Neural crest cell (in vitro differentiated cells): ENCODE data around the gene BOLL. TPM values are rescaled to one million over a fixed set of nuclear protein-coding genes. Genes with fewer than 3 reads are reported as not detected.
"Not testable (repeated sequence)": the region's sequence is repeated elsewhere in the genome, so short reads cannot be mapped to it uniquely, and the experiment has no call there.

Experiments
- DNase-seq: peaks from one replicate; pipeline ENCODE4 v3.0.0; 2021; ENCODE audit warnings: low read depth, mixed read lengths, low spot score
- H3K27ac Mint-ChIP-seq: one replicate; pipeline ENCODE4 v1.8.0; 2021; ENCODE audit warnings: mild to moderate bottlenecking, mixed read lengths; ENCODE audit not compliant: unreplicated experiment
- H3K27me3 Mint-ChIP-seq: 2 replicates; pipeline ENCODE4 v1.8.0; 2021; ENCODE audit warnings: low read depth, mild to moderate bottlenecking, mixed read lengths
- H3K36me3 Mint-ChIP-seq: 2 replicates; pipeline ENCODE4 v1.8.0; 2021; ENCODE audit warnings: low read depth, mild to moderate bottlenecking, mixed read lengths
- H3K4me1 Mint-ChIP-seq: 2 replicates; pipeline ENCODE4 v1.8.0; 2021; ENCODE audit warnings: mixed read lengths
- H3K4me3 Mint-ChIP-seq: one replicate; pipeline ENCODE4 v1.8.0; 2021; ENCODE audit warnings: mild to moderate bottlenecking, mixed read lengths
- H3K9me3 Mint-ChIP-seq: 2 replicates; pipeline ENCODE4 v1.8.0; 2021; ENCODE audit warnings: mixed read lengths
- CTCF ChIP-seq: fragments of 200-600 bp; sonication (generic); conservative IDR thresholded peaks from 2 replicates; pipeline ENCODE4 v1.5.0; 2021; ENCODE audit warnings: antibody characterized with exemption, mild to moderate bottlenecking
- total RNA-seq: library from RNA; stranded (reverse); gene quantifications from 2 replicates; pipeline ENCODE4 v1.2.1, GENCODE V29; 2021

The BOLL gene
- total RNA-seq, 1 donor from 2014 or later: not detected

DNA sequence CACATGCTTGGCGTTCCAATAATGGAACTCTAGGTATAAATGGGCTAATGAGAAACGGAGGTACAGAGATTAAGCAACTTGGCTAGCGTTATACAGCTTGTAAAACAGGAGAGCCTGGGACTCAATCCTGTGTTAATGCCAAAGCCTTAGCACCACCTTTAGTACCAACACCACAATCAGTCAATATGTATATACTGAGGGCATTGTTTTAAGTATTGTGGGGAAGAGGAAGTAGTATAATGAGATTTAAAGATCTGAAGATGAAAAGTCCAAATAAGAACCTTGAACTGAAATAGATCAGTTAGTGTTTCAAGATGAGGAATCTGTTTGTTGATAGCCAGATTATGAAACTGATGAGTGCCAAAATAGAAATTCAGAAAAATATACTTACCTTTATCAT is 71.8 kb downstream of the BOLL start:
- Mint-ChIP-seq H3K4me3 (no peak overlapping the region), H3K4me1 (peaks cover 18% of the 10 kb centered on the region), H3K27me3 (no peaks in the 10 kb centered on the region), H3K27ac (no peak overlapping the region), H3K36me3 (peaks cover 13% of the 10 kb centered on the region), H3K9me3 (no peaks in the 10 kb centered on the region)
- no peak for TF ChIP-seq CTCF
- no peak for DNase-seq

DNA sequence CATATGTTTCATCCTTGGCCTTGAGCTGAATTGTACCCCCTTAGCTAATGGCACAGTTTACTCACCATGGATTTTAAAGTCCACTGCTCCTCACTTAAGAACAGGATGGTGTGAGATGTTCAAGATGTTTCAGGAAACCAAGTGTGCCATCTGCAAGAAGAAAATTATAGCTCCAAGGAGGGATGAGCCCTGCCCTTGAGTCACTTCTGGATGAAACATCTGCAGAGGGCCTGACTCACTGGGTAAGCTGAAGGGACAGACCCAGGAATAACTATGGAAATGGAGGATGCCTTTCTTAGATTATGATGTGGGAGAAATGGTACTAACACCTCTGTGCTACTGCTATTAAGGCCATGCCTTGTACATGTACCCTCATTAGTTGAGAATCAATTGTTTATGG is 73.5 kb downstream of the BOLL start:
- no peak for TF ChIP-seq CTCF
- Mint-ChIP-seq H3K9me3 (no peaks in the 10 kb centered on the region), H3K4me1 (peaks cover 32% of the 10 kb centered on the region), H3K27me3 (no peaks in the 10 kb centered on the region), H3K27ac (no peak overlapping the region), H3K36me3 (peaks cover 13% of the 10 kb centered on the region), H3K4me3 (no peak overlapping the region)
- DNase-seq: no peak

- H3K27me3 Mint-ChIP-seq: no peaks in the 10 kb centered on the region
- TF ChIP-seq CTCF: no peak
- no peaks in the 10 kb centered on the region for H3K9me3 Mint-ChIP-seq
- peaks cover 39% of the 10 kb centered on the region for H3K4me1 Mint-ChIP-seq
- H3K27ac Mint-ChIP-seq: no peak overlapping the region
- H3K4me3 Mint-ChIP-seq: peak overlapping the region; percentile 21
- no peak for DNase-seq
- peaks cover 13% of the 10 kb centered on the region for H3K36me3 Mint-ChIP-seq
Measured at GRCh38 chr2:197710424-197711042, 74.6 kb downstream of the BOLL start.

DNA sequence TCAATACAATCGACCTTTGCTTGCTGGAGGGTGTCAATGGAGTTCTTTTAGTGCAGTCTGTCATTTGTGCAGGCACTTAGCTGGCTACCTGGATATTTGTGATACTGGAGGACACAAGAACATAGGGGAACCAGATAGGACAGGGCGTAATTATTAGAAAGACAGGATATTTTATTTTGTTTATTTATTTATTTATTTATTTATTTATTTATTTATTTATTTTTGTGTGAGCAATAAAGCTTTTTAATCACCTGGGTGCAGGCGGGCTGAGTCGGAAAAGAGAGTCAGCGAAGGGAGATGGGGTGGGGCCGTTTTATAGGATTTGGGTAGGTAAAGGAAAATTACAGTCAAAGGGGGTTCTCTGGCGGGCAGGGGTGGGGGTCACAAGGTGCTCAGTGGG is 76.0 kb downstream of the BOLL start:
- not testable (repeated sequence) for H3K9me3 Mint-ChIP-seq, H3K27me3 Mint-ChIP-seq, DNase-seq, H3K27ac Mint-ChIP-seq
- Mint-ChIP-seq H3K4me1 (peaks cover 44% of the 10 kb centered on the region), H3K4me3 (peak overlapping the region; percentile 70), H3K36me3 (peaks cover 13% of the 10 kb centered on the region)

DNA sequence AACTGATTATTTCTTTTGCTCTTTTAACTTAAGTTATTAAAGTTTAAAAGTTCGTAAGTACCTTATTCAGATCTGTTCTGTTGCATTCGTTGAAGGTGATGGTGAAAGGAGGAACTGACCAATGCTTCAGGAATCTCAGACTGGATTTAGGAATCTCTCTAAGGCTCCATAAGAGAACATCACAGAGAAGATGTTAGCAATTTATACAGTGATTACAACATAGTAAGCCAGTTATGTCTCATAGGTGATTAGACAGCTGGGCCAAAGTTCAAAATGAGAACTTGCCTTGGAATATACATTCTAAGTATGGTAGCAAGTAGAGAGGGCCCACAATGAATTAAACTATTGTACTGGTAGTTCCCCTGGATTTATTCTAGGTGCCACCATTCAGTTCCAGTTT is 76.8 kb downstream of the BOLL start:
- H3K27me3 Mint-ChIP-seq: no peaks in the 10 kb centered on the region
- peaks cover 13% of the 10 kb centered on the region for H3K36me3 Mint-ChIP-seq
- no peaks in the 10 kb centered on the region for H3K9me3 Mint-ChIP-seq
- peak overlapping the region; percentile 42 for H3K4me3 Mint-ChIP-seq
- H3K4me1 Mint-ChIP-seq: peaks cover 44% of the 10 kb centered on the region
- no peak for TF ChIP-seq CTCF
- no peak for DNase-seq
- H3K27ac Mint-ChIP-seq: no peak overlapping the region

DNA sequence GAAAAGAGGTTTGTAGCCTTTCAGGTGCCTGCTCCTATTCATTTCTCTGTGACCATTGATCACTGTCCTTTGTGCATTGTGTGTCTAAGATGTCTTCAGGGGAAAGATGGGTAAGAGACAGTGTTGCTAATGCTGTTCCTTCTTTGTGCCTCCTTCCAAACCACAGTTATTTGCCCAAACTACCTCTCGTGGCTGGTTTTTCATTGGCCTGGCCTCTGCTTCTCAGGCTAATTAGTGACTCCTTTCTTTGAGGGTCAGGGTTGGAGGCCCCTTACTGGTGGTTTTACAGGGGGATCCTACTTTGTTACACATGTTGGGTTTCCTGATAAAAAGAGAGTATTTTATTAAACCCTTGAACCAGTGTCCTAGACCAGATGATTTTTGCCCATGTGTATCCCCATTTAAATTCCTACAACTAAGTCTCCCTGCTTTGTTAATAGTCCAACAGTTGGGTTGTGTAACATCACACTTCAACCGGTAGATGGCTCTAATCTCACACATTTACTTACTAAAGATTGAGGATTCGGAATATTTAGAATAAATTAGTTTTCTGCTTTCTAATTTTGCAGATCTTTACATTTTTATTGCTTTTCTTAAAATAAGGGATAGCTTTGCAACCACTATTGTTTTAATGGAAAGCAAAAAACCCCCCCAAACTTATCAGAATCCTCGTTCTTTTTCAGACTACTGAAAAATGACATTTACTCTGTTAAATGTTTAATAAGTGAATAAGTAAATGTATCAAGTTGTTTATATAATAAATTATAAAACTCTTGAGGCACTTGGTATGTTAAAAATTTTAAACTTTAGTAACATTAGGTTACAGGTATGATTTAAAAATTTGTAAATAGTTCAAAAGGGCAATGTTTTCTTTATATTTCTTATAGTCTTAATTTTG is 77.6 kb downstream of the BOLL start:
- no peak for DNase-seq
- peak overlapping the region; percentile 78 for H3K27ac Mint-ChIP-seq
- peak; percentile 82 for TF ChIP-seq CTCF
- no peaks in the 10 kb centered on the region for H3K27me3 Mint-ChIP-seq
- H3K9me3 Mint-ChIP-seq: no peaks in the 10 kb centered on the region
- H3K4me3 Mint-ChIP-seq: peak overlapping the region; percentile 95
- peaks cover 44% of the 10 kb centered on the region for H3K4me1 Mint-ChIP-seq
- peaks cover 13% of the 10 kb centered on the region for H3K36me3 Mint-ChIP-seq
